ENCODE data around the gene ABTB1. TPM values are rescaled to one million over a fixed set of nuclear protein-coding genes. Genes with fewer than 3 reads are reported as not detected.
"Not testable (repeated sequence)": the region's sequence is repeated elsewhere in the genome, so short reads cannot be mapped to it uniquely, and the experiment has no call there.

The ABTB1 gene
- total RNA-seq, 1 donor from 2014 or later: 11.8 TPM

DNA sequence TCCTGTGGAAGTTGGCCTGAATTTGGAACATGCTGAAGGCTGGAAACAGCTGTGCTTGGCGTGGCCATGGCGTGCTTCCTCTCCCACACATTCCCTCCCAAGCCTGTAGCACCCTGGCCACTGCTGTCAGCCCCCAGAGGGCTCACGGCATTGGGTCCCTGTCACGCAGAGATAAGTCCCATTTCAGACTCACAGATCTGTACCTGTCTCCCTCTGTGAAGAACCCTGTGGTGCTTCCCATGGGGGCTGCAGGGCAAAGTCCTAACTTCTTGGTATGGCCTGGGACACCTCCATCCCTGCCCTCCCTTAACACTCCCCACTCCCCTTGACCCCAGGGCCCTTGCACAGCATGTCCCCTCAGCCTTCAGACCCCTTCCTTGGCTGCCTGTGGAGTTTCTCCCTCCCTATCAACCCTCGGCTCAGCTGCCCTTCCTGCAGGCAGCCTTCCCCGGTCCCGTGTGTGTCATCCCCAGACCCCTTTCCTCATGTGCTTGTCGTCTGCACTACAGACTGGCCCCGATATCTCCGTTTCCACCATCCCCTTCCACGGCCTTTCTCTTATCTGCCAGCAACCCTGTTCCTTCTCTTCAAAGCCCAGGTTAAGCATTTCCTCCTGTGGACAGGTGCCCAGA, 28.6 kb downstream of the ABTB1 start:
- H3K27ac Mint-ChIP-seq (ENCODE audit: unreplicated experiment): no peak overlapping the region
- DNase-seq (ENCODE audit: low read depth) (no peak), FAIRE-seq (no peak)

DNA sequence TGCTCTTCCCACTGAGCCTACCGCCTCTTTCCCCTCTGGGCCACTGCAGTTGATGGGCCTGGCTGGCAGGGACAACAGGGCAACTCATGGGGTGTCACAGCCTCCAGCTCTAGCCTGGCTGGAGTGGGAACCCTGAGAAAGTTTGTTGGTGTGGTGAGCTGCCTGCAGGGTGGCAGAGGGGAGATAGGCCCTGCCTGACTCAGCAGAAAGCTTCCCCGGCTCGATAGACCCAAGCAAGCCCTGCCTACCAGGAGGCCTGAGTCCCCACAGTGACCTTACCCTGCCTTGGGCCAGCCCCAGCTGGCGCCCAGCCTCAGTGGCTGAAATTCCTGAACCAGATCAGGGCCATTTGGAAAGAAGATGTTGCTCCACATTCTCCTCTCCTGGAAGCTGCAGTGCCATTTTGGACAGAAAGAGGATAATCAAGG, 29.4 kb downstream of the ABTB1 start:
- TF ChIP-seq EZH2 (IDR thresholded peaks at IDR 0.05; ENCODE audit: insufficient read depth, low read length): no peak

More for the DNA sequence above, 28.6 kb downstream of the ABTB1 start:
- Histone ChIP-seq H3K9ac (ENCODE audit: low read length) (no peak overlapping the region), H4K20me1 (ENCODE audit: insufficient read depth, low read length) (no peaks in the 10 kb centered on the region), H3K4me1 (ENCODE audit: insufficient read depth, low read length) (peaks cover 29% of the 10 kb centered on the region), H3K4me2 (ENCODE audit: low read length) (no peak overlapping the region), H3K9me3 (ENCODE audit: insufficient read depth, low read depth, low read length) (no peaks in the 10 kb centered on the region), H3K79me2 (ENCODE audit: insufficient read depth, low read length) (no peaks in the 10 kb centered on the region), H2AFZ (ENCODE audit: low read depth, low read length) (no peak overlapping the region), H3K27me3 (ENCODE audit: insufficient read depth, low read length) (no peaks in the 10 kb centered on the region), H3K4me3 (ENCODE audit: insufficient read depth, low read depth, low read length) (no peak overlapping the region), H3K36me3 (ENCODE audit: insufficient read depth, low read length) (no peaks in the 10 kb centered on the region), H3K27ac (ENCODE audit: low read depth, low read length) (no peak overlapping the region)
- no peak overlapping the region for H3K4me3 Mint-ChIP-seq (ENCODE audit: unreplicated experiment)
- peaks cover 10% of the 10 kb centered on the region for H3K9me3 Mint-ChIP-seq (ENCODE audit: unreplicated experiment)
- H3K27me3 Mint-ChIP-seq (ENCODE audit: low read depth, unreplicated experiment): no peaks in the 10 kb centered on the region
- TF ChIP-seq, protein P1, sequence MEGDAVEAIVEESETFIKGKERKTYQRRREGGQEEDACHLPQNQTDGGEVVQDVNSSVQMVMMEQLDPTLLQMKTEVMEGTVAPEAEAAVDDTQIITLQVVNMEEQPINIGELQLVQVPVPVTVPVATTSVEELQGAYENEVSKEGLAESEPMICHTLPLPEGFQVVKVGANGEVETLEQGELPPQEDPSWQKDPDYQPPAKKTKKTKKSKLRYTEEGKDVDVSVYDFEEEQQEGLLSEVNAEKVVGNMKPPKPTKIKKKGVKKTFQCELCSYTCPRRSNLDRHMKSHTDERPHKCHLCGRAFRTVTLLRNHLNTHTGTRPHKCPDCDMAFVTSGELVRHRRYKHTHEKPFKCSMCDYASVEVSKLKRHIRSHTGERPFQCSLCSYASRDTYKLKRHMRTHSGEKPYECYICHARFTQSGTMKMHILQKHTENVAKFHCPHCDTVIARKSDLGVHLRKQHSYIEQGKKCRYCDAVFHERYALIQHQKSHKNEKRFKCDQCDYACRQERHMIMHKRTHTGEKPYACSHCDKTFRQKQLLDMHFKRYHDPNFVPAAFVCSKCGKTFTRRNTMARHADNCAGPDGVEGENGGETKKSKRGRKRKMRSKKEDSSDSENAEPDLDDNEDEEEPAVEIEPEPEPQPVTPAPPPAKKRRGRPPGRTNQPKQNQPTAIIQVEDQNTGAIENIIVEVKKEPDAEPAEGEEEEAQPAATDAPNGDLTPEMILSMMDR (IDR thresholded peaks at IDR 0.05; ENCODE audit: insufficient read depth, low read depth, low read length): no peak
- TF ChIP-seq EZH2 (IDR thresholded peaks at IDR 0.05; ENCODE audit: insufficient read depth, low read length): no peak
- H3K36me3 Mint-ChIP-seq (ENCODE audit: low read depth, unreplicated experiment): peaks cover 19% of the 10 kb centered on the region
- H3K4me1 Mint-ChIP-seq (ENCODE audit: low read depth, unreplicated experiment): peaks cover 7% of the 10 kb centered on the region

DNA sequence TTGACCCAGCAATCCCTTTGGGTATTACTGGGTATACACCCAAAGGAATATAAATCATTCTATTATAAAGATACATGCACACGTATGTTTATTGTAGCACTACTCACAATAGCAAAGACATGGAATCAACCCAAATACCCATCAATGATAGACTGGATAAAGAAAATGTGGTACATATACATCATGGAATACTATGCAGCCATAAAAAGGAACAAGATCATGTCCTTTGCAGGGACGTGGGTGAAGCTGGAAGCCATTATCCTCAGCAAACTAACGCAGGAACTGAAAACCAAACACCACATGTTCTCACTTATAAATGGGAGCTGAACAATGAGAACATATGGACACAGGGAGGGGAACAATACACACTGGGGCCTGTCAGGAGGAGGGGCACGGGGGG, 32.1 kb downstream of the ABTB1 start:
- not testable (repeated sequence) for H3K27ac ChIP-seq (ENCODE audit: low read depth, low read length); H3K4me3 ChIP-seq (ENCODE audit: insufficient read depth, low read depth, low read length); DNase-seq (ENCODE audit: low read depth); H3K4me3 Mint-ChIP-seq (ENCODE audit: unreplicated experiment); H3K4me1 Mint-ChIP-seq (ENCODE audit: low read depth, unreplicated experiment); H3K27me3 ChIP-seq (ENCODE audit: insufficient read depth, low read length); H2AFZ ChIP-seq (ENCODE audit: low read depth, low read length); H3K9me3 Mint-ChIP-seq (ENCODE audit: unreplicated experiment); H3K27ac Mint-ChIP-seq (ENCODE audit: unreplicated experiment); H3K9ac ChIP-seq (ENCODE audit: low read length); H3K27me3 Mint-ChIP-seq (ENCODE audit: low read depth, unreplicated experiment); FAIRE-seq; H3K36me3 ChIP-seq (ENCODE audit: insufficient read depth, low read length); H3K79me2 ChIP-seq (ENCODE audit: insufficient read depth, low read length); H3K9me3 ChIP-seq (ENCODE audit: insufficient read depth, low read depth, low read length); H3K4me1 ChIP-seq (ENCODE audit: insufficient read depth, low read length); H4K20me1 ChIP-seq (ENCODE audit: insufficient read depth, low read length); H3K4me2 ChIP-seq (ENCODE audit: low read length)
- H3K36me3 Mint-ChIP-seq (ENCODE audit: low read depth, unreplicated experiment): peaks cover 18% of the 10 kb centered on the region

More for the DNA sequence above, 29.4 kb downstream of the ABTB1 start:
- Histone ChIP-seq H3K4me2 (ENCODE audit: low read length) (no peak overlapping the region), H4K20me1 (ENCODE audit: insufficient read depth, low read length) (no peaks in the 10 kb centered on the region), H2AFZ (ENCODE audit: low read depth, low read length) (no peak overlapping the region), H3K27ac (ENCODE audit: low read depth, low read length) (no peak overlapping the region), H3K36me3 (ENCODE audit: insufficient read depth, low read length) (no peaks in the 10 kb centered on the region), H3K79me2 (ENCODE audit: insufficient read depth, low read length) (no peaks in the 10 kb centered on the region), H3K9me3 (ENCODE audit: insufficient read depth, low read depth, low read length) (no peaks in the 10 kb centered on the region), H3K9ac (ENCODE audit: low read length) (no peak overlapping the region), H3K27me3 (ENCODE audit: insufficient read depth, low read length) (no peaks in the 10 kb centered on the region), H3K4me3 (ENCODE audit: insufficient read depth, low read depth, low read length) (no peak overlapping the region), H3K4me1 (ENCODE audit: insufficient read depth, low read length) (peaks cover 22% of the 10 kb centered on the region)
- H3K4me3 Mint-ChIP-seq (ENCODE audit: unreplicated experiment): no peak overlapping the region
- no peak overlapping the region for H3K27ac Mint-ChIP-seq (ENCODE audit: unreplicated experiment)
- peaks cover 6% of the 10 kb centered on the region for H3K4me1 Mint-ChIP-seq (ENCODE audit: low read depth, unreplicated experiment)
- FAIRE-seq (no peak), DNase-seq (ENCODE audit: low read depth) (no peak)
- H3K9me3 Mint-ChIP-seq (ENCODE audit: unreplicated experiment): peaks cover 10% of the 10 kb centered on the region
- no peaks in the 10 kb centered on the region for H3K27me3 Mint-ChIP-seq (ENCODE audit: low read depth, unreplicated experiment)
- H3K36me3 Mint-ChIP-seq (ENCODE audit: low read depth, unreplicated experiment): peaks cover 19% of the 10 kb centered on the region
